Fibroblast of skin of right quadriceps (primary cell): ENCODE measurements around the gene RNF150.

Experiments
- DNase-seq: peaks from one replicate; pipeline ENCODE4 v3.0.0-alpha.2; 2013

The RNF150 gene

GRCh38 chr4:140969296-140969695 lies 164.0 kb downstream of the RNF150 start:
- no peak for DNase-seq

- no peak for DNase-seq
Observed at GRCh38 chr4:140968371-140968770, 164.9 kb downstream of the RNF150 start.

DNA sequence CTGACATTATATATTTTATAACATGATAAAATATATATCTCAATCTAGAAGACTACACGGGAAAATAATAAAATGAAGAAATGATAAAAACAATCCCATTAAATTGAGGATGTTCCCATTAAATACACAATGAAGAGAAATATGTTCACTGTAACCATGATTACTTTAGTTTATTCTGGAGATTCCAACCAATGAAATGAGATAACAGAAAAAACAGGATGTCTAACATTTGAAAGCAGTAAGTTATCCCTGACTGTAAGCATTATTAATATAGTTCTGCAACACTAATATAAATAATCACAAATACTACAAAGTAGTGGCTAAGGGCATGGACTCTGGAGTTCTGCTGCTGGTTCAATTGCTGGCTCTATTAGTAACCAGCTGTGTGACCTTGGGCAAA lies 169.4 kb downstream of the RNF150 start:
- DNase-seq, result no peak

DNA sequence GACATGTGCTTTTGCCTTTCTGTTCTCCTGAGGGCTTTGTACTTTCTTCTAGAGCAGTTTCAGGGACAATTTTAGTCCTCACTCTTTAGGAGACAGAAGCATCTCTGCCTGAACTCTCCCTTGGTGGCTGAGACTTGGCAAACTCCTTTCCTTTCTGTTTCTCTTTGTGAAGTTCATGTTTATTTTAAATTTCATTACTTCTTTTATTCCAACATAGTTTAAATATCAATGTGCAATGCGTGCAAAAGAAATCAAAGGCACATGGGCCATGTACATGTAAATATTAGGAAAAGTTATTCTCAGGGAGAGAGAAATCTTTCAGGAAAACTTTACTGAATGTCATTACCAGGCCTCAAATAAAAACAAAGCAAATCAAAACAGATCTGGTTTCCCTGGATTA lies 177.6 kb downstream of the RNF150 start:
- no peak for DNase-seq

- peak; percentile 75 for DNase-seq
Observed at GRCh38 chr4:140952717-140953116, 180.6 kb downstream of the RNF150 start.

DNA sequence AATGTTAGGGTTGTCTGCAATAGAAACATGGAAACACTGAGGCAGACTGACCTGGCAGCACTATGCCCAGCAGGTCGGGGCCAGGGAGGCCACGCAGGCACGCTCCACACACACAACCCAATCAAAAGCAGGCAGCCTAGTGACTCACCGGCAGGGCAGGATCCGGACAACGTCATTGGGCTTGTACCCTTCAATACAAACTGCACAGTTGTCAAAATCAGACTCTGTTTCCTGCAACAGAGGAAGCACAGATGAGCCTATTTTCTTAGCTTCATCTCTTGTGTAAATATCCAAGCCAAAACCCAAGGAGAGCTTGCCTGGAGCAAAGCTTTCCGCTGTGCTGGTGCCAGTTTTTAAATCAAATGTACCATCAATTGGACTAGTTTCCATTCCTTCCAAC lies 185.8 kb downstream of the RNF150 start:
- DNase-seq, result no peak

GRCh38 chr4:140945106-140945505 lies 188.2 kb downstream of the RNF150 start:
- no peak for DNase-seq

GRCh38 chr4:140944572-140944971 lies 188.7 kb downstream of the RNF150 start:
- peak; percentile 83 for DNase-seq

DNA sequence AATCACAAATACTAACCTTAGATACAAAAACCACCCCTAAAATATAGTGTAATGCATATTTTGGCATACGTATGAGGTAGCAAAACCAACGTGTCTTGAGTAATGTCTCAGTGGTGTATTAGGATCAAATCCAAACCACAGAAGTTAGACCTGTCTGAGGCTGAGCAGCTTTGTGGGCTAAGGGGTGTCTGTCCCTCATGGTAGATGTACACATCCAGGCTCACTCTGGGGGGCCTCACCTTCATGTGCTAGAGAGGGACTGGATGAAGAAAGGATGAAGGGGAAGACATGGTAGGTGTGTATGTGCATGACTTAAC lies 189.1 kb downstream of the RNF150 start:
- peak; percentile 85 for DNase-seq

DNA sequence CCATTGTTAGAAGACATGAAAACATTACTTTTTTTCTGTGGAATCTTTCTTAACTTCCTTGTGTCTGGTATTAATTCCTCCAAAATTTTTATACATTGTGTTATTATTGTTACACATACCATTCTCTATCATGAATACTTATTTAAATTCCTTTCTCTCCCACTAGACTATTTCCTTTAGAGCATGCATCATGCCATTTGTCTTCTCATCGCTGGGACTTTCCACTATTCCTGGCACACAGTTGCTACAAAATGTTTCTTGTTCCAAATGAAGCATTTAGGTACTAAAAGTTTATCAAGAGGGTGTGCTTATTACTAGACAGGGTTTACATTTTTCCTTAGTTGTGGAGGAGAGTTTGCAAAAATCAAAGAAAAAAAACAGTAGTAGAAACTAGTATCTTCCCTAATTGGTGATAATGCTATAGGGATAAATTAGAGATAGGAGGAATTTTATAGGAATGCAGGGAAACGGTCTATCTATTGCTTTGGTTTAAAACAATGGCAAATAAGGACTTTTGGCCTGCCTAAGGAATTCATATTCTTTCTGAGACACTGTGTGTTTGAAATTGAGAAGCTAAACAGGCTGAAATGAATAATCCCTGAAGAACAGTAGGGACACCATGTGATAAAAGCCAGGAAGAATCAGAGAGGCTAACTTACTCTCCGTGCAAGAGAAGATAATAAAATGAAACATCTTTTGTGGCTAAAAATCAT lies 189.6 kb downstream of the RNF150 start:
- peak; percentile 92 for DNase-seq

DNA sequence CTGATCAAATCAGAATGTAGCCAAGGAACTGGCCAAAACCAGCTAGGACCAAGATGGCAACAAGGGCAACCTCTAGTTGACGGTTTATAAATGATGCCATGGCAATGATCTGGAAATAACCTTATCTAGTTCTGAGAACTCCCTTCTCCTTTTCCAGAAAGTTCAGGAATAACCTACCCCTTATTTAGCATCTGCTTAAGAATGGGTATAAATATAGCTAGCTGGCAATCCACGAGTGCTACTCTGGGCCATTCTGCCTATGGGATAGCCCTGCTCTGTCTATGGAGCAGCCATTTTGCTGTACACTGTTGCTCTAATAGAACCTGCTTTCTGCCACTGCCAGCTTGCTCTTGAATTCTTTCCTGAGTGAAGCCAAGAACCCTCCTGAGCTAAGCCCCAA lies 192.7 kb downstream of the RNF150 start:
- DNase-seq, result no peak

GRCh38 chr4:140937866-140938265 lies 195.4 kb downstream of the RNF150 start:
- peak; percentile 89 for DNase-seq

GRCh38 chr4:140935254-140935653 lies 198.0 kb downstream of the RNF150 start:
- peak; percentile 42 for DNase-seq

DNA sequence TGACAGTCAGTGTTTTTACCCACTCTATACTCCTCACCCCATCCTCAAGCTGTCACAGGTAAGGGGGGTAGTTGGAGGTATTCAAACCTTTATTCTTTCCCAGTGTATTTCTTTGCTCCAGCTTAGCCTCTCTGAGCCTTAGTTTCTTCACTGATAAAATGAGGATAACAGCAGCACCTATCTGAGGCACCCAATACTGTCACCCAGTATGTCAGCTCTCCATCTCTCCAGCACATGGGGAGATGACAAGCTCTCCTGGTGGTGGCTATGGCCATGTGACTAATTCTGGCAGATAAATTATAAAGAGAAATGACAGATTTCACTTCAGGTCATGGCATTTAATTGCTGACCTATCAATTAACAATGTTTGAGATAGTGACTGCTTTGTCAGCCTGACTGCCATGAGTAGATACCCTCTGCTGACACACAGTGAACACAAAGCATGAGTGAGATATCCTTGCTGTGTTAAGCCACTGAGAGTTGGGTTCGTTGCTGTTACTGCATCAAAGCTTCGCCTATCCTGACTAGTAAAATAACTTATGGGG lies 200.7 kb downstream of the RNF150 start:
- DNase-seq, result no peak

- DNase-seq, result no peak
Observed at GRCh38 chr4:140931911-140932310, 201.4 kb downstream of the RNF150 start.

- DNase-seq, result no peak
Observed at GRCh38 chr4:140930557-140930956, 202.7 kb downstream of the RNF150 start.

GRCh38 chr4:140930011-140930410 lies 203.3 kb downstream of the RNF150 start:
- DNase-seq, result no peak

DNA sequence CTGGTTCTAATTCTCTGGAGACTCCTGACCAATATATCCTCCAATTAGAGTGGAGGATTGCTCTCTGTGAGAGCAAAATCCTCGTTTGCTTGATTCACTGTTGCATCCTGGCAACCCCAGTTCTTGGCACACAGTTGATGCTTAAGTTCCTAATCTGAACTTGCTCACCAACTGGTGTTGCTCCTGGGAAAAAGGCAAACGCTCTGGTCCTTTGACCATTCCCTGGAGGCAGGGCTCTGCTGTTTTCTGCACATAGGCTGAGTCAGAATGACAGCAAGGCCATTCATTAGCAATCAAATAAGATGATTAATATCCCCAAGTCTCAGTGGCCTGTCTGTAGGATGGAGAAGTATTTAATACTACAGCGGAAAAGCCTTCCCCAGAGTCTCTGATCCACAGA lies 204.4 kb downstream of the RNF150 start:
- peak; percentile 15 for DNase-seq

DNA sequence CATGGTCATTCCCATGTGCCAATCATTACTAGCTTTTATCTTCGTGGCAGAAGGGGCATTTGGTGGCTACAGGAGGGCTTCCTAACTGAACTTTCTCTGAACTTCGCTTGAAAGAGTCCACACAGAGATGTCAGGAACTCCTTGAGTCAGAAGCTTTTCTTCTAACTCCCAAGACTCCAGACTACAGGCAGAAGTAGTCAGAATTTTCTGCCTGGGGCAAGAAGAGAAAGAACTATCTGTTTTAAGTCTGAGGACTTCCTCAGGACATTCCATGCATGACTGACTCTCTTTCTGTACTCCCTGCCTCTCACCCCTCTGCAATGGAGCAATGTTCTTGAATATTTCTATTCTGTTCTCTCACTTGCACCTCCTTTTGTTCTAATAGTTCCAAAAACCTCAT lies 206.6 kb downstream of the RNF150 start:
- DNase-seq, result peak; percentile 7

DNA sequence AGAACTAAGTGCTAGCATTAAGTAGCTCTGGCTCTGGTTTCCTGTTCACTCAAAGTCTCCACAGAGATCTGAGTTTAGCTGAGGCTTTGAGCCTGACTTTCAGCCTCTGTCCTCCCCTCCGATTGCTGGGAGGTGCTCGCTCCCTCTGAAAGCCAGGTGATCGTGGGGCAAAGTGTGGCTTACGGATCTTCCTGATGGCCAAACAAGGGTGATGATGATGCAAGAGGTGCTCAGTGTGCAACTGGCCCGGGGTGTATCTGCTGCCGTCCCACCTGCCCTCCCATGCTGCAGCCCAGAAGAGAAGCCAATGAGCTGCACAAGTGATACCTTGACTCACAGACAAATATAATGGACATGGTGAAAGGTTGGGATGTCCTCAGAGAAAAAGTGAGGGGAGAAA lies 207.9 kb downstream of the RNF150 start:
- DNase-seq, result no peak

DNA sequence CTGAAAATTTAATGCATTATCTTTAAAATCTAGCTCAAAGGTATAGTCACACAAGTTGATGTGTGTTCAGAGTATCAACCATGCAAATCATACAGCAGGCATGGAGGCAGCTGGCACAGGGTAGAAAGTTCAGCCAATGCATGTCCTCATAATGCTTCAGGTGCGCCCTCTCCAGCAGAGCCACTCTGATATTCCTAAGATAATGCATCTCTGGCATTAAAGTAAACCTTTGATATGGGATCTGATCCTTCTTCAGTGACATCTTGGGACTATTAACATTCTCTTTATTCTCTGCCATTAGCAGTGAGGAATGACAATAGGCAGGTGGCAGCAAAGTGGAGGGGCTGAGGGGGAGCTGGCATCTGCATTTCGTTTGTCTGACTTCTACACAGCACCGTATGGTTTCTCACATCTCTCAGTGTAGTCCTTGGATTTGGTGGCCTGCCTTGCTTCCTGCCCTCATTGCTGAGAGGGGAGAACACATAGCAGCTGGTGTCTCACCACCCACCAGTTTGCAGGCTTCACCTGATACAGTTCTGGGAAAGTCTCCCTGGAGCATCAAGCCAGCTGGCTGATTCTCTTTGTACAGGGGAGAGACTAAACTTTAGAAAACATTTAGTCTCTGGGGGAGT lies 208.4 kb downstream of the RNF150 start:
- DNase-seq, result no peak

DNA sequence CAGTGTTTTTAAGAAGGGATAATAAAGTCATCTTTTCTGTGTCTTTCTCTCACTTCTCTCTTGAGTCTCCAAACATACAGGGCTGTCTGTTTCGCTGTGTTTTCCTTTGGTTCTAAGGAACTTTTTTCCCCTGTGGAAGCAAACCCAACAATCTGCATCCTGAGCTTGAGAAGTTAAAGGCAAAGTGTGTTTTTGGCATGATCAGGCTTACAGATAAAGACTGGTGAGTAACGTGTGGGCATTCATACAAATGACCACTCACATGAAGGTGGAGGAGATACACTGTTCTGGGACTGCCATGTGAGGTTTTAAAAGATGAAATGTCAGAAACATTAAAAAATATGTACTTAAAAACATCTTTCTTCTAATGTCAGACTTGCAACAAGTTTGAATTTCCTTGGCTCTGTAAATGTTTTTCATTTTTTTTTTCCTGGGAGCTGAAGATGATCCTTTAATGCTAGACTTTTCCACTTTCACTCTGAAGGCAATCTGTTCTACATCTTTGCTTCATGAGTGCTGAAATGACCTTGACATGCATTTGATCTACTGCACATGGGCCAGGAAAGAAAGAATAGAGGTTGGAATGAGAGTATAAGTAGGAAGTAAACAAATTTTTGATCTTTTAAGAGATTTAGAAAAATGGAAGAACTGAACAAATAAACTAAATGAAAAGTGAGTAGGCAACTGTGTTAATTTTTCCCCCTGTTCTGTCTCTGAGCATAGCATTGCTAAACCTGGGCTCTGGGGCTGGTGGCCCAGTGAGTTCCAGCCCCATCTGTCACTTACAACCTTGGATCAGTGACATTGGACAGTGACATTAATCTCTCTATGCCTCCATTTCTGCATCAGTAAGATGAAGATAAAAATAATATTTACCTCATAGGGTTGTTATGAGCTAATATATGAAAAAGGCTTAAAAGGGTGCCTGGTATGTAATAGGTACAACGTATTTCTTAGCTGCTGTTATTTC lies 226.0 kb downstream of the RNF150 start:
- DNase-seq, result no peak

DNA sequence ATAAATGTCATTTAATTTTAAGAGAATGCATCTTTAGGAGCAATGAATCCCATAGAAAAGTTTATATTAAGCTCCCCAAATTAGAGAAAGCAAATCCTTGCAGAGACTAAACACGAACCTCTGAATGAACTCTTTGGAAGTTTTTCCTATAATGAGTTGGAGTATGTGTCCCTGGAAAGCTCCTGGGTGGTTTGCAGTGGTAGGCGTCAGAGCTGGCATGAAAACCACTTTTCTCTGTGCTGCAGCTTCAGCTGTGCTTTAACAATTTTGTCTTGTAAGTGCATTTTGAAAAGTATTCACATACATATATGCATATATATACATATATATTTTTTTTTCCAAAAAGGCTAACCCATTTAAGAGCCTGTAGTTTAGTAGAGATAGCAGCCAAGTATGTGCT lies 228.4 kb downstream of the RNF150 start:
- no peak for DNase-seq
